Coronary artery (tissue), 2 donors: ENCODE measurements around the gene KCNMB2.

Source experiments
- DNase-seq: peaks from one replicate; pipeline ENCODE4 v3.0.0-alpha.2; 2017; ENCODE audit warnings: low spot score
- H3K27ac ChIP-seq, 2 donors: fragments of 200-600 bp; sonication (generic); one replicate each; pipeline ENCODE4 v1.5.1; 2016 to 2019
- H3K4me3 ChIP-seq: fragments of 200-600 bp; sonication (generic); 2 replicates; pipeline ENCODE4 v1.5.1; 2016; ENCODE audit warnings: mild to moderate bottlenecking, moderate library complexity
- TF ChIP-seq, protein P1 (sequence below): fragments of 200-600 bp; sonication (generic); IDR thresholded peaks from one replicate; pipeline ENCODE4 v1.5.1; 2019; ENCODE audit warnings: antibody characterized with exemption

KCNMB2 gene

DNA sequence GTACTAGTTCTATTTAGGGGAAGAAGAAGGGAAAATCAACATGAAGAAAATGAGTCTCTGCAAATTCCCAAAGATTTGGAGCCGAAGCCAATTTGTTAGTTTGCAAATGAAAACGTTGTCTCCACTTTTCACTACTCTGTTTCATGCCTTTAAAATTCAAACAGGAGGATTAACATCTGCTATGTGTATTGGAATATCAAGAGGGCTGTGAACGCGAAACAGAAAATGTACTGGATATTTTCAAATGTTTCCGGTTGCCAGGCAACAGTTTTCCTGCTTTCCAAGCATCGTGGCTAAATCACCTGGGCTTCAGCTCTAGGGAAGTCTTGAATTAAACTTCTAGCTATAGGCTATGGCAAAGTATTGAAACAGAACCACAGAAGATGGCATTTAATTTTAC, 172.8 kb downstream of the KCNMB2 start:
- no peak for DNase-seq
- TF ChIP-seq, protein P1, sequence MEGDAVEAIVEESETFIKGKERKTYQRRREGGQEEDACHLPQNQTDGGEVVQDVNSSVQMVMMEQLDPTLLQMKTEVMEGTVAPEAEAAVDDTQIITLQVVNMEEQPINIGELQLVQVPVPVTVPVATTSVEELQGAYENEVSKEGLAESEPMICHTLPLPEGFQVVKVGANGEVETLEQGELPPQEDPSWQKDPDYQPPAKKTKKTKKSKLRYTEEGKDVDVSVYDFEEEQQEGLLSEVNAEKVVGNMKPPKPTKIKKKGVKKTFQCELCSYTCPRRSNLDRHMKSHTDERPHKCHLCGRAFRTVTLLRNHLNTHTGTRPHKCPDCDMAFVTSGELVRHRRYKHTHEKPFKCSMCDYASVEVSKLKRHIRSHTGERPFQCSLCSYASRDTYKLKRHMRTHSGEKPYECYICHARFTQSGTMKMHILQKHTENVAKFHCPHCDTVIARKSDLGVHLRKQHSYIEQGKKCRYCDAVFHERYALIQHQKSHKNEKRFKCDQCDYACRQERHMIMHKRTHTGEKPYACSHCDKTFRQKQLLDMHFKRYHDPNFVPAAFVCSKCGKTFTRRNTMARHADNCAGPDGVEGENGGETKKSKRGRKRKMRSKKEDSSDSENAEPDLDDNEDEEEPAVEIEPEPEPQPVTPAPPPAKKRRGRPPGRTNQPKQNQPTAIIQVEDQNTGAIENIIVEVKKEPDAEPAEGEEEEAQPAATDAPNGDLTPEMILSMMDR = no peak
- H3K27ac ChIP-seq = no peak overlapping the region
- H3K4me3 ChIP-seq = no peak overlapping the region

DNA sequence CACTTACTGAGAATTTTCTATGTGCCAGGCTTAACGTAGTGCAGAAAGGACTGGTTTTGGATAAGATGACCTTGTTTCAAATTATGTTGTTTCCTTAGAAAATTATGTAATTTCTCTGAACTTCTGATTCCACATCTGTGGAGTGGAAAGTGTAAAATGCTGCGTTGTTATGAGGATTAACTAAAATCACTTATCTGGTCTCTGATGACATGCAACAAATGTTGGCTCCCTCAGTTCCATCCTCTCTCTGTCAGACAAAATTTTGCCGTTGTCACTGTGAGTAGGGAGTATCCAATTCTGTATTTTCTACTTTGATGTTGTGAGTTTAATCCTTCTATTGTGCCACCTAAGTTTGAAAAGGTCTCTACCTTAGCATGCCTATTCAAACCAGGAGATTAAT, 175.5 kb downstream of the KCNMB2 start:
- DNase-seq = no peak
- H3K27ac ChIP-seq = no peak overlapping the region
- no peak overlapping the region for H3K4me3 ChIP-seq
- TF ChIP-seq, protein P1 = no peak

DNA sequence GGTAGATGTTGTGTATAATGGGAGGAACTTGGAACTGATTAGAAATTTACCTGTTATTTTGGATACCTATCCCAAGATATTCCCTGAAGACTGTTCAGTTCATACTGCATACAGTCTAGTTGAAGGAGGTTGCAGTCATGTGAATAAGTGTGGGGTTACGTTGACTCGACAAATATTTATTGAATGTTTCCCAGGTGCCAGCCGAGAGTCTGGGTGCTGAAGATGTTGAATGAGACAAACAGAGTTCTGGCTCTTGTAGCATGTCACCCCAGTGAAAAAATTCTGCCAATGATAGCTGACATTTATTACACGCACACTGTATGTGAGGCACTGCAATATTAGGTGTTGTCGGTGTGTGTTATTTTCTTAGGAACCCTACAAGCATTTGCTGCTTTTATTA, 176.0 kb downstream of the KCNMB2 start:
- DNase-seq = no peak
- H3K4me3 ChIP-seq = no peak overlapping the region
- TF ChIP-seq, protein P1 = no peak
- H3K27ac ChIP-seq = no peak overlapping the region

DNA sequence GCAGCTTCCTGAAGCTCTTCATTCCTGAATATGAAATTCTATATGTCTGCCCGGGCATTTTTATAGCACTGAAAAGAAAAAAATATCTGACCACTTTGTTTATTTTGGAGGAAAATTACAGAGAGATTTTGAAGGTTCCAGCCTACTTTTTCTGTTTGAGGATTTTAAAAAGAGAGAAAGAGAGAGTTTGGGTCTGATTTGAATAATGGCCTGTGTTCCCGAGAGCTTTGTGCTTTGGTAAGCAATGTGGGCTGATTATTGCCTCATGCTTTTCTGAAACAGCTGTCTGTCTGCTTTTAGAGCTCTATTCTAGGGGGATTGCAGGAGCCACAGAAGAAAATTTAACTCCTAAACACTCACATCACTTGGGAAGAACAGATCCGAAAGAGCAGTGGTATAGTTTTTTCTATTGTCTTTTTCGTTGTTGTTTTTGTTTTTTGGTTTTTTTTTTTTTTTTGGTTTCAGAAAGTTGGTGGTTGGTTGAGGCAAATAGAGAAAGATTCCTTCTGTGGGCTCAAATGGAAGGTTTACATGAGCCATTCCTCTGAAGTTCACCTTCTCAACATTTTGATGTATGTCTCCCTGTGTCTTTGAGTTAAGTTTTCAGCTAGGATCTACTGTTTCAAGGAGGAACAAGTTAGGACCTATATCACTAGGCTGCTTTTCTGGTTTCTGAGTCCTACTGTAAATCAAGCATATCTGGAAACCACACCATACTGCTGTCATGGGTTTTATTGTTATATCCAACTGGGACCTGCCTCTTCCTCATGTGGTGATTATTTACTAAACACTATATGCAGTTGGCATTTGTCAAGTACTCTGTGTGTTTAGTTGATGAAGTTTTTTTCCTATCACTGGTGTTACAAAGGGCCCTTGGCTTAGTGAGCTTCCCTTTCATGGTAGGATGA, 178.9 kb downstream of the KCNMB2 start:
- no peak for DNase-seq
- TF ChIP-seq, protein P1 = no peak
- Histone ChIP-seq H3K4me3 (no peak overlapping the region), H3K27ac (no peak overlapping the region)

DNA sequence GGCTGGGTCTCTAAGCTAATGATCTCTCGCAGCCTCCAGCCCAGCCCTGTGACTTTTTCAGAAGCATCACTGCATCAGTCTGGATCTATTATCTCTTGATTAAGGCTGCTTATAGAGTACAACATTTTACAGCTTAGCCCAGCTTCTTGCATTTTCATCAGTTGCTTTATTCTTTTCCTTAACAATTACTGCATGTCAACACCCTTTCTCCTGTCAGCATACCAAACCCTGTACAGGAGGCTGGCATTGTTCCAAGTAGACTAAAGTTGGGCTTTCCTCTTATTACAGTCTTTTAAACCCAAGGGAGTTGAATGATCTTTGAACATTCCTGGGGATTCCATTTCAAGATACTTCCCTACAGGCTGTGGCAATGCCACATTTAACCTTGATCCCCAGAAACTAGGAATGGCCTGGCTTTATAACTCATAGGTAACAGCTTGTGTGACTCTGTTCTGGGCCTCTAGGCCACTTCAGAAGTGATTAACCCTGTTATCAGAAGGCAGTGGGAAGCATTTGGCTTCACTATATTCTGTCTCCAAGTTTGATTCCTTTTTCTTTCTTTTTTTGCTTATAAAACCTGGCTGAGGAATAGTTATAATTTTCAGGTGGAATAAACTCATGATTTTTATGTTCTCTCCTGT, 182.9 kb downstream of the KCNMB2 start:
- Histone ChIP-seq H3K4me3 (no peak overlapping the region), H3K27ac (no peak overlapping the region)
- DNase-seq = no peak
- TF ChIP-seq, protein P1 = no peak

DNA sequence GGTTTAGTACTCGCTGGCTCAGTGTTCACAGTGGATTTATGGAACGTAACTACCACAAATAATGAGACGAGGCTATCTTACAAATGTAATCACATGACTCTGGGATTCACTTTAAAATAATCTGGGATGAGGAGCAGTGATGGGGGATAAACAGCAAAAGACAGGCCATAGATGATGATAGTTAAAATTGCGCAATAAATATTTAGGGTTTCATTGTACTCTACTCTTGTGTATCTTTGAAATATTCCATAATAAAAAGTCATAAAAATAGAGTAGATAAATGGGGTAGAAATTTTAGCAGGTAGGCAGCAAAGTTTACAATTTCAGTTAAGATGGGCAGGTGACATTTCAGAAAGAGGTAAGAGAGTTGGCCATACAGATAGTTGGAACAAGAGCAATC, 196.6 kb downstream of the KCNMB2 start:
- TF ChIP-seq, protein P1 = no peak
- Histone ChIP-seq H3K27ac (no peak overlapping the region), H3K4me3 (no peak overlapping the region)
- DNase-seq = no peak
